ENCODE measurements around the gene PHF2. TPM values are rescaled to one million over a fixed set of nuclear protein-coding genes. Genes with fewer than 3 reads are reported as not detected.

Gene PHF2
- total and polyA plus RNA-seq, 2 experiments from 2014 or later, result 4.3 to 11.8 TPM

DNA sequence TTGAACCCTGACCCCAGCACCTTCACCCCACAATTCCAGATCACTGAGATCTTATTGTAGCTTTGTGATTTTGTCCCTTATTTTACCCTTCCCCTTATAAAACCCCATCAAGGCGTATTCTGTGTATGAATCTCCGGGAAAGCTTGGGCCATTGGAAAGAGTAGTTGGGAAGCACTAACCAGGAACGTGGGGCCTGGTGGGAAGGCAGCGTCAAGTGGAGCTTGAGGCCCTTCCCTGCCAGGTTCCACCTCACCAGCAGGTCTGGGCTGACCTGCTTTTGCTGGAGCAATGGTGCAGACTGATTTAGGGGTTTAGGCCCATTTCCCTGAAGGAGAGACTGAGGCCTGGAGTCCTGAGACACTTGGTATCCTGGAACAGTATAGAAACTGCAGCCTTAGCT lies 9.3 kb downstream of the PHF2 start:
- Mint-ChIP-seq H3K27me3 (ENCODE audit: insufficient read depth, low read depth, poor library complexity) (peaks cover 6% of the 10 kb centered on the region), H3K4me1 (peaks cover 37% of the 10 kb centered on the region), H3K9me3 (no peaks in the 10 kb centered on the region), H3K27ac (no peak overlapping the region), H3K4me3 (no peak overlapping the region), H3K36me3 (ENCODE audit: low read depth) (no peaks in the 10 kb centered on the region; the same call in 1 of the 3 replicates)
- ATAC-seq (no peak), DNase-seq (ENCODE audit: low spot score) (no peak)
- Histone ChIP-seq H2AFZ (no peak overlapping the region), H3F3A (replicated peaks; ENCODE audit: low read depth) (no peaks in the 10 kb centered on the region), H3K79me2 (replicated peaks; ENCODE audit: insufficient read depth) (peaks cover 59% of the 10 kb centered on the region), H3K4me3 (no peak overlapping the region), H4K20me1 (replicated peaks; ENCODE audit: insufficient read depth) (peaks cover 9% of the 10 kb centered on the region; the same call in 1 of the 2 replicates), H3K9me2 (ENCODE audit: insufficient read depth) (no peaks in the 10 kb centered on the region), H3K27ac (ENCODE audit: low read depth) (no peak overlapping the region), H3K4me2 (no peak overlapping the region), H3K27me3 (ENCODE audit: insufficient read depth) (no peaks in the 10 kb centered on the region), H3K4me1 (ENCODE audit: insufficient read depth) (no peaks in the 10 kb centered on the region), H3K36me3 (ENCODE audit: insufficient read depth) (no peaks in the 10 kb centered on the region)
- TF ChIP-seq CREB1 (CRISPR knock-in tag; IDR thresholded peaks at IDR 0.05; ENCODE audit: low read depth) (no peak), JUNB (IDR thresholded peaks at IDR 0.05; ENCODE audit: unreplicated experiment) (no peak), ZNF331 (CRISPR knock-in tag; IDR thresholded peaks at IDR 0.05; ENCODE audit: low read depth) (no peak), EZH2phosphoT487 (IDR thresholded peaks at IDR 0.05; ENCODE audit: unreplicated experiment) (no peak), ZNF114 (CRISPR knock-in tag; IDR thresholded peaks at IDR 0.05) (no peak), NANOG (IDR thresholded peaks at IDR 0.05; ENCODE audit: borderline replicate concordance) (no peak), EZH2 (IDR thresholded peaks at IDR 0.05; ENCODE audit: low read depth, unreplicated experiment) (no peak)
- TF ChIP-seq, protein P1, sequence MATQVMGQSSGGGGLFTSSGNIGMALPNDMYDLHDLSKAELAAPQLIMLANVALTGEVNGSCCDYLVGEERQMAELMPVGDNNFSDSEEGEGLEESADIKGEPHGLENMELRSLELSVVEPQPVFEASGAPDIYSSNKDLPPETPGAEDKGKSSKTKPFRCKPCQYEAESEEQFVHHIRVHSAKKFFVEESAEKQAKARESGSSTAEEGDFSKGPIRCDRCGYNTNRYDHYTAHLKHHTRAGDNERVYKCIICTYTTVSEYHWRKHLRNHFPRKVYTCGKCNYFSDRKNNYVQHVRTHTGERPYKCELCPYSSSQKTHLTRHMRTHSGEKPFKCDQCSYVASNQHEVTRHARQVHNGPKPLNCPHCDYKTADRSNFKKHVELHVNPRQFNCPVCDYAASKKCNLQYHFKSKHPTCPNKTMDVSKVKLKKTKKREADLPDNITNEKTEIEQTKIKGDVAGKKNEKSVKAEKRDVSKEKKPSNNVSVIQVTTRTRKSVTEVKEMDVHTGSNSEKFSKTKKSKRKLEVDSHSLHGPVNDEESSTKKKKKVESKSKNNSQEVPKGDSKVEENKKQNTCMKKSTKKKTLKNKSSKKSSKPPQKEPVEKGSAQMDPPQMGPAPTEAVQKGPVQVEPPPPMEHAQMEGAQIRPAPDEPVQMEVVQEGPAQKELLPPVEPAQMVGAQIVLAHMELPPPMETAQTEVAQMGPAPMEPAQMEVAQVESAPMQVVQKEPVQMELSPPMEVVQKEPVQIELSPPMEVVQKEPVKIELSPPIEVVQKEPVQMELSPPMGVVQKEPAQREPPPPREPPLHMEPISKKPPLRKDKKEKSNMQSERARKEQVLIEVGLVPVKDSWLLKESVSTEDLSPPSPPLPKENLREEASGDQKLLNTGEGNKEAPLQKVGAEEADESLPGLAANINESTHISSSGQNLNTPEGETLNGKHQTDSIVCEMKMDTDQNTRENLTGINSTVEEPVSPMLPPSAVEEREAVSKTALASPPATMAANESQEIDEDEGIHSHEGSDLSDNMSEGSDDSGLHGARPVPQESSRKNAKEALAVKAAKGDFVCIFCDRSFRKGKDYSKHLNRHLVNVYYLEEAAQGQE (IDR thresholded peaks at IDR 0.05; ENCODE audit: unreplicated experiment), result no peak
- TF ChIP-seq, protein P2, sequence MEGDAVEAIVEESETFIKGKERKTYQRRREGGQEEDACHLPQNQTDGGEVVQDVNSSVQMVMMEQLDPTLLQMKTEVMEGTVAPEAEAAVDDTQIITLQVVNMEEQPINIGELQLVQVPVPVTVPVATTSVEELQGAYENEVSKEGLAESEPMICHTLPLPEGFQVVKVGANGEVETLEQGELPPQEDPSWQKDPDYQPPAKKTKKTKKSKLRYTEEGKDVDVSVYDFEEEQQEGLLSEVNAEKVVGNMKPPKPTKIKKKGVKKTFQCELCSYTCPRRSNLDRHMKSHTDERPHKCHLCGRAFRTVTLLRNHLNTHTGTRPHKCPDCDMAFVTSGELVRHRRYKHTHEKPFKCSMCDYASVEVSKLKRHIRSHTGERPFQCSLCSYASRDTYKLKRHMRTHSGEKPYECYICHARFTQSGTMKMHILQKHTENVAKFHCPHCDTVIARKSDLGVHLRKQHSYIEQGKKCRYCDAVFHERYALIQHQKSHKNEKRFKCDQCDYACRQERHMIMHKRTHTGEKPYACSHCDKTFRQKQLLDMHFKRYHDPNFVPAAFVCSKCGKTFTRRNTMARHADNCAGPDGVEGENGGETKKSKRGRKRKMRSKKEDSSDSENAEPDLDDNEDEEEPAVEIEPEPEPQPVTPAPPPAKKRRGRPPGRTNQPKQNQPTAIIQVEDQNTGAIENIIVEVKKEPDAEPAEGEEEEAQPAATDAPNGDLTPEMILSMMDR (conservative IDR thresholded peaks at IDR 0.05; ENCODE audit: low read depth in 2 of 2), result no peak

DNA sequence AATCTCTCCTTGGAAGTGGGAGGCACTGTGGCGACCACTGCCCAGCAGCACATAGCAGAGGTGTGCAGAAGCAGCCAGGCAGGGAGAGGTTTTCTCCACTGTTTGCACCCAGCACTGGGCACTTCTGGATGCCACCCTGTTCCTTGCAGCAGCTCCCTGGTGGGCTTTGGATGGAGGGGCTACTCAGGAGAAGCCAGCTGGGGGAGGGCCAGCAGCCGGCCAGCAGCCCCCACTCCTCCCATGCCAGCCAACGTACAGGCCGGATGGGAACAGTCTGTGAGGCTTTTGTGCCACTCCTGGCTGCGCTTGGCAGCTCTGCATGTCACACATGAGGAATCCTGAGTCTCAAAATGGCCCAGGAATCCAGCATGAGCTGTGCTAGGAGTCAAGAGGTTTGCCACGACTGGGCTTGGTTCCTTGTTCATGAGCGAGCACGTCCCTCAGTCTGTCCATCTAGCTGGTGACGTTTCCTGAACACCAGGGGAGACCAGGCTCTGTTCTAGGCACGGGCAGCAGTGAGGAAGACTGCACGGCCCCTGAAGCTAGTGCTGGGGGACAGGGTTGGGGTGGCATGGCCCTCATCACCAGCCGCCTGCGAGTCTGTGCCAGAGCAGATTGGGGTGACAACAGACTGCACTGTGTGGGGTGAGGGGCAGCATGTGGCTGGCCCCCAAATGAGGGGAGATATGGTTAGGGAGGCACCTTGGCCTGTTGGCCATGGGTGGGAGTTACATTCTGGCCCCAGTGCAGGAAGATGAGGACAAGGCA lies 10.1 kb downstream of the PHF2 start:
- no peak overlapping the region for H3K27ac ChIP-seq (ENCODE audit: low read depth)
- no peak overlapping the region for H2AFZ ChIP-seq
- no peak for ATAC-seq
- Mint-ChIP-seq H3K4me3 (no peak overlapping the region), H3K4me1 (peaks cover 32% of the 10 kb centered on the region), H3K27ac (no peak overlapping the region), H3K27me3 (ENCODE audit: insufficient read depth, low read depth, poor library complexity) (peaks cover 6% of the 10 kb centered on the region), H3K36me3 (ENCODE audit: low read depth) (no peaks in the 10 kb centered on the region; the same call in 1 of the 3 replicates), H3K9me3 (no peaks in the 10 kb centered on the region)
- H3K79me2 ChIP-seq (replicated peaks; ENCODE audit: insufficient read depth), result peaks cover 51% of the 10 kb centered on the region
- H3K27me3 ChIP-seq (ENCODE audit: insufficient read depth), result no peaks in the 10 kb centered on the region
- H3K36me3 ChIP-seq (ENCODE audit: insufficient read depth), result no peaks in the 10 kb centered on the region
- H3K4me2 ChIP-seq, result no peak overlapping the region
- no peaks in the 10 kb centered on the region for H3K4me1 ChIP-seq (ENCODE audit: insufficient read depth)
- H4K20me1 ChIP-seq (replicated peaks; ENCODE audit: insufficient read depth), result peaks cover 6% of the 10 kb centered on the region; the same call in 1 of the 2 replicates
- no peaks in the 10 kb centered on the region for H3F3A ChIP-seq (replicated peaks; ENCODE audit: low read depth)
- no peak for DNase-seq (ENCODE audit: low spot score)
- H3K9me2 ChIP-seq (ENCODE audit: insufficient read depth), result no peaks in the 10 kb centered on the region
- H3K4me3 ChIP-seq, result no peak overlapping the region
- TF ChIP-seq, protein P3, sequence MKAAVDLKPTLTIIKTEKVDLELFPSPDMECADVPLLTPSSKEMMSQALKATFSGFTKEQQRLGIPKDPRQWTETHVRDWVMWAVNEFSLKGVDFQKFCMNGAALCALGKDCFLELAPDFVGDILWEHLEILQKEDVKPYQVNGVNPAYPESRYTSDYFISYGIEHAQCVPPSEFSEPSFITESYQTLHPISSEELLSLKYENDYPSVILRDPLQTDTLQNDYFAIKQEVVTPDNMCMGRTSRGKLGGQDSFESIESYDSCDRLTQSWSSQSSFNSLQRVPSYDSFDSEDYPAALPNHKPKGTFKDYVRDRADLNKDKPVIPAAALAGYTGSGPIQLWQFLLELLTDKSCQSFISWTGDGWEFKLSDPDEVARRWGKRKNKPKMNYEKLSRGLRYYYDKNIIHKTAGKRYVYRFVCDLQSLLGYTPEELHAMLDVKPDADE (IDR thresholded peaks at IDR 0.05), result no peak
- TF ChIP-seq, protein P1 (IDR thresholded peaks at IDR 0.05; ENCODE audit: unreplicated experiment), result no peak
